Nephron progenitor cell (in vitro differentiated cells): ENCODE measurements around the gene PPP3CB.

Experiments
- DNase-seq: peaks from one replicate; pipeline ENCODE4 v3.0.0; 2021
- H3K27ac Mint-ChIP-seq: 2 replicates; pipeline ENCODE4 v1.8.0; 2021; ENCODE audit warnings: mild to moderate bottlenecking, moderate library complexity, mixed read lengths
- H3K27me3 Mint-ChIP-seq: 2 replicates; pipeline ENCODE4 v1.8.0; 2021; ENCODE audit warnings: mild to moderate bottlenecking, low read depth, mixed read lengths; ENCODE audit not compliant: poor library complexity
- H3K36me3 Mint-ChIP-seq: 2 replicates; pipeline ENCODE4 v1.8.0; 2021; ENCODE audit warnings: low read depth, mixed read lengths
- H3K4me1 Mint-ChIP-seq: 2 replicates; pipeline ENCODE4 v1.8.0; 2021; ENCODE audit warnings: mixed read lengths
- H3K4me3 Mint-ChIP-seq: 2 replicates; pipeline ENCODE4 v1.8.0; 2021; ENCODE audit warnings: mild to moderate bottlenecking, moderate library complexity, mixed read lengths
- H3K9me3 Mint-ChIP-seq: 2 replicates; pipeline ENCODE4 v1.8.0; 2021; ENCODE audit warnings: mild to moderate bottlenecking, moderate library complexity, mixed read lengths
- CTCF ChIP-seq: fragments of 200-600 bp; sonication (generic); IDR thresholded peaks from 2 replicates; pipeline ENCODE4 v1.5.0; 2021; ENCODE audit warnings: antibody characterized with exemption

Gene PPP3CB

GRCh38 chr10:73480158-73480557 is 15.7 kb downstream of the PPP3CB start:
- Mint-ChIP-seq H3K4me3 (no peak overlapping the region), H3K9me3 (peaks cover 4% of the 10 kb centered on the region), H3K27me3 (no peaks in the 10 kb centered on the region), H3K36me3 (peaks cover 54% of the 10 kb centered on the region), H3K4me1 (no peaks in the 10 kb centered on the region), H3K27ac (no peak overlapping the region)
- DNase-seq = no peak
- no peak for TF ChIP-seq CTCF

- no peak for DNase-seq
- no peak for TF ChIP-seq CTCF
- Mint-ChIP-seq H3K36me3 (peaks cover 50% of the 10 kb centered on the region), H3K4me1 (no peaks in the 10 kb centered on the region), H3K4me3 (no peak overlapping the region), H3K27me3 (no peaks in the 10 kb centered on the region), H3K9me3 (peaks cover 4% of the 10 kb centered on the region), H3K27ac (no peak overlapping the region)
Measured at GRCh38 chr10:73478636-73479035, 17.2 kb downstream of the PPP3CB start.

GRCh38 chr10:73471226-73471625 is 24.6 kb downstream of the PPP3CB start:
- no peak for TF ChIP-seq CTCF
- Mint-ChIP-seq H3K27ac (no peak overlapping the region), H3K36me3 (peaks cover 46% of the 10 kb centered on the region), H3K4me3 (no peak overlapping the region), H3K27me3 (no peaks in the 10 kb centered on the region), H3K4me1 (no peaks in the 10 kb centered on the region), H3K9me3 (no peaks in the 10 kb centered on the region)
- DNase-seq = no peak

- Mint-ChIP-seq H3K9me3 (no peaks in the 10 kb centered on the region), H3K36me3 (peaks cover 42% of the 10 kb centered on the region), H3K27me3 (no peaks in the 10 kb centered on the region), H3K27ac (peak overlapping the region; percentile 8), H3K4me1 (no peaks in the 10 kb centered on the region), H3K4me3 (no peak overlapping the region)
- no peak for DNase-seq
- no peak for TF ChIP-seq CTCF
Measured at GRCh38 chr10:73469579-73469978, 26.2 kb downstream of the PPP3CB start.

GRCh38 chr10:73467206-73467605 is 28.6 kb downstream of the PPP3CB start:
- Mint-ChIP-seq H3K27me3 (no peaks in the 10 kb centered on the region), H3K36me3 (peaks cover 47% of the 10 kb centered on the region)
- TF ChIP-seq CTCF = no peak

GRCh38 chr10:73465978-73466726 is 29.7 kb downstream of the PPP3CB start:
- TF ChIP-seq CTCF = no peak
- no peaks in the 10 kb centered on the region for H3K27me3 Mint-ChIP-seq
- DNase-seq = no peak
- H3K4me3 Mint-ChIP-seq = no peak overlapping the region
- H3K27ac Mint-ChIP-seq = no peak overlapping the region
- no peaks in the 10 kb centered on the region for H3K4me1 Mint-ChIP-seq
- peaks cover 46% of the 10 kb centered on the region for H3K36me3 Mint-ChIP-seq
- no peaks in the 10 kb centered on the region for H3K9me3 Mint-ChIP-seq

More at GRCh38 chr10:73467206-73467605, 28.6 kb downstream of the PPP3CB start:
- no peak for DNase-seq
- H3K9me3 Mint-ChIP-seq = no peaks in the 10 kb centered on the region
- H3K27ac Mint-ChIP-seq = no peak overlapping the region
- H3K4me3 Mint-ChIP-seq = no peak overlapping the region
- H3K4me1 Mint-ChIP-seq = no peaks in the 10 kb centered on the region
